B cell (primary cell): ENCODE results near the gene TDRD6. TPM values are rescaled to one million over a fixed set of nuclear protein-coding genes. Genes with fewer than 3 reads are reported as not detected.

ENCODE experiments used
- ATAC-seq: fragments of 200-7000 bp; cut with Tn5 transposase; one replicate; pipeline ENCODE4 v1.10.0; 2021; ENCODE audit warnings: low read depth, mild to moderate bottlenecking, moderate number of reproducible peaks, moderate library complexity
- CTCF ChIA-PET: fragments of 350-600 bp; sonication (Branson Sonifier 250); formaldehyde crosslinking; loops from one replicate; lab custom pipeline; 2021; ENCODE audit warnings: antibody characterized with exemption, inconsistent platforms; lab: Charles Lee
- POLR2A ChIA-PET: fragments of 350-600 bp; sonication (Branson Sonifier 250); formaldehyde crosslinking; loops from one replicate; lab custom pipeline; 2021; ENCODE audit warnings: antibody characterized with exemption; lab: Charles Lee
- DNase-seq: peaks from one replicate; pipeline ENCODE4 v3.0.0; 2013
- H2AFZ ChIP-seq: 2 replicates; pipeline ENCODE4 v1.6.1; 2012; ENCODE audit warnings: mild to moderate bottlenecking, low read depth, low read length; ENCODE audit not compliant: insufficient read depth, poor library complexity, severe bottlenecking
- H3K27ac ChIP-seq, 2 donors: 1 replicate in 1 of 2; 2 replicates in 1 of 2; pipeline ENCODE4 v1.5.1; 2012 to 2013; ENCODE audit warnings: low read length in 2 of 2, mild to moderate bottlenecking in 2 of 2, moderate library complexity in 1 of 2
- H3K27me3 ChIP-seq, 4 experiments: fragments of 200-600 bp in 1 of 4; sonication (generic) in 1 of 4; replicated peaks in 1 of 4; 1 replicate in 2 of 4; 2 replicates in 2 of 4; pipeline versions ENCODE4 v1.6.1 to v1.7.0; 2013 to 2016; ENCODE audit warnings: low read length in 3 of 4, mild to moderate bottlenecking in 2 of 4, mixed read lengths in 1 of 4, moderate library complexity in 1 of 4; ENCODE audit not compliant: insufficient read depth in 4 of 4, control insufficient read depth in 3 of 4; ENCODE audit errors: control extremely low read depth in 1 of 4
- H3K36me3 ChIP-seq, 2 experiments: replicated peaks in 1 of 2; 1 replicate in 1 of 2; 2 replicates in 1 of 2; pipeline versions ENCODE4 v1.6.1 to v1.7.1; 2013; ENCODE audit warnings: low read length in 1 of 2; ENCODE audit not compliant: insufficient read depth in 2 of 2, control insufficient read depth in 1 of 2; ENCODE audit errors: control extremely low read depth in 1 of 2, extremely low read depth in 1 of 2
- H3K4me1 ChIP-seq, 2 donors: fragments of 200-600 bp in 1 of 2; sonication (generic) in 1 of 2; 1 replicate in 1 of 2; 2 replicates in 1 of 2; pipeline versions ENCODE4 v1.5.1 to v1.6.1; 2013 to 2017; ENCODE audit warnings: low read length in 2 of 2; ENCODE audit not compliant: control insufficient read depth in 2 of 2, insufficient read depth in 2 of 2
- H3K4me2 ChIP-seq: replicated peaks from 2 replicates; pipeline ENCODE3; 2012; ENCODE audit warnings: mild to moderate bottlenecking, low read depth, low read length; ENCODE audit not compliant: poor library complexity, severe bottlenecking
- H3K4me3 ChIP-seq, 5 experiments: fragments of 200-600 bp in 1 of 5; sonication (generic) in 1 of 5; 1 replicate in 3 of 5; 2 replicates in 2 of 5; pipeline versions ENCODE4 v1.5.1 to v1.7.0; 2011 to 2016; ENCODE audit warnings: low read length in 4 of 5, mild to moderate bottlenecking in 4 of 5, low read depth in 2 of 5, control low read depth in 1 of 5, moderate library complexity in 1 of 5; ENCODE audit not compliant: insufficient read depth in 1 of 5; ENCODE audit errors: control extremely low read depth in 1 of 5, extremely low read depth in 1 of 5
- H3K79me2 ChIP-seq: fragments of 200-600 bp; sonication (generic); one replicate; pipeline ENCODE4 v1.6.0; 2016; ENCODE audit warnings: low read length; ENCODE audit not compliant: control insufficient read depth, insufficient read depth
- H3K9ac ChIP-seq: fragments of 200-600 bp; sonication (generic); 2 replicates; pipeline ENCODE4 v1.6.1; 2017; ENCODE audit warnings: mild to moderate bottlenecking, low read length, moderate library complexity
- H3K9me3 ChIP-seq, 3 donors: one replicate each; pipeline versions ENCODE4 v1.6.1 to v1.7.1; 2013; ENCODE audit warnings: low read length in 2 of 3; ENCODE audit not compliant: control insufficient read depth in 2 of 3, insufficient read depth in 1 of 3; ENCODE audit errors: control extremely low read depth in 1 of 3
- H4K20me1 ChIP-seq: 2 replicates; pipeline ENCODE4 v1.6.0; 2012; ENCODE audit warnings: mild to moderate bottlenecking, low read length; ENCODE audit not compliant: insufficient read depth, control insufficient read depth, poor library complexity, severe bottlenecking
- H3K27ac Mint-ChIP-seq: one replicate; pipeline ENCODE4 v1.8.0; 2021; ENCODE audit warnings: mixed read lengths
- H3K27me3 Mint-ChIP-seq: one replicate; pipeline ENCODE4 v1.8.0; 2021; ENCODE audit warnings: mixed read lengths
- H3K4me1 Mint-ChIP-seq: one replicate; pipeline ENCODE4 v1.8.0; 2021; ENCODE audit warnings: mixed read lengths
- H3K4me3 Mint-ChIP-seq: one replicate; pipeline ENCODE4 v1.8.0; 2021; ENCODE audit warnings: mixed read lengths
- H3K9me3 Mint-ChIP-seq: one replicate; pipeline ENCODE4 v1.8.0; 2022; ENCODE audit warnings: mixed read lengths; ENCODE audit not compliant: insufficient read depth
- CTCF ChIP-seq: fragments of 200-600 bp; IDR thresholded peaks from one replicate; pipeline ENCODE4 v1.8.0; 2022; ENCODE audit warnings: antibody characterized with exemption, mild to moderate bottlenecking
- EZH2 ChIP-seq: IDR thresholded peaks from 2 replicates; pipeline ENCODE4 v1.6.1; 2012; ENCODE audit warnings: borderline replicate concordance, low read depth, mild to moderate bottlenecking, moderate library complexity, low read length; ENCODE audit not compliant: insufficient read depth, poor library complexity, severe bottlenecking
- WGBS: methylation state at CpG from one replicate; pipeline ENCODE4 v1.1.5; 2013; ENCODE audit warnings: missing lambda C conversion rate; ENCODE audit not compliant: insufficient coverage; 5-methylcytosine and 5-hydroxymethylcytosine counted together
- intact Hi-C: fragments of 100-400 bp; cut with micrococcal nuclease; formaldehyde crosslinking; loops from one replicate; pipeline ENCODE4 v1.10.0; 2022
- polyA plus RNA-seq: library from polyadenylated mRNA; depleted of rRNA; stranded (reverse); fragments of >200 nt; gene quantifications from 2 replicates; pipeline ENCODE4 v1.2.3, GENCODE V29; 2012
- total RNA-seq, 2 donors: library from RNA; stranded (reverse); fragments of 120-200 nt in 1 of 2; gene quantifications; 1 replicate in 1 of 2; 2 replicates in 1 of 2; pipeline versions ENCODE4 v1.2.3 to v1.2.4, GENCODE V29; 2013 to 2022

The TDRD6 gene
- total and polyA plus RNA-seq, 2 donors (not counting 1 experiment from before 2014, with no cell fraction given), result 0.01 TPM; not detected in 1

DNA sequence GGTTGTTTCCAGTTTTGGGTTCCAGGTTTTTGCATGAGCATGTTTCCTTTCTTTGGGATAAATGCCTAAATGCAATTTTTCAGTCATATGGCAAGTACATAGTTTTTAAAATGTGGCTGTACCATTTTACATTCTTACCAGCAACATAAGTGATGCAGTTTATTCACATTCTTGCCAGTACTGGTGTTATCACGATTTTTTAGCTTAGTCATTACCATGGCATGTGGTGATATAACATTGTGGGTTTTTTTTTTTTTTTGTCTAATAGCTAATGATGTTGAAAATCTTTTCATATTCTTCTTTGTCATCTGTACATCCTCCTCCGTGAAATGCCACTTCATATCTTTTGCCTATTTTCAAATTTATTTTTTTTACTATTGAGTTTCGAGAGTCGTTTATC lies 2.9 kb upstream of the TDRD6 start:
- H3K4me3 ChIP-seq, result no peak overlapping the region
- intact Hi-C loops, result no loop called here
- no peaks in the 10 kb centered on the region for H3K36me3 ChIP-seq
- H3K4me1 ChIP-seq, result no peaks in the 10 kb centered on the region
- no peaks in the 10 kb centered on the region for H4K20me1 ChIP-seq
- no peak overlapping the region for H3K4me2 ChIP-seq
- ChIA-PET CTCF (no interaction called here), POLR2A (no interaction called here)
- no peak overlapping the region for H3K27ac ChIP-seq
- Mint-ChIP-seq H3K4me1 (no peaks in the 10 kb centered on the region), H3K27ac (no peak overlapping the region), H3K27me3 (peaks cover 5% of the 10 kb centered on the region), H3K4me3 (no peak overlapping the region), H3K9me3 (no peaks in the 10 kb centered on the region)
- peaks cover 0 to 17% (median 0%) of the 10 kb centered on the region in 3 donors for H3K9me3 ChIP-seq
- DNase-seq (no peak), ATAC-seq (no peak)
- H3K27me3 ChIP-seq, result no peaks in the 10 kb centered on the region
- H3K9ac ChIP-seq, result no peak overlapping the region
- TF ChIP-seq CTCF, result no peak
- no peak for TF ChIP-seq EZH2
- no peak overlapping the region for H2AFZ ChIP-seq
- no peaks in the 10 kb centered on the region for H3K79me2 ChIP-seq
- no CpG with 5 or more reads among the region's 4 CpGs for WGBS

- Mint-ChIP-seq H3K4me1 (no peaks in the 10 kb centered on the region), H3K4me3 (no peak overlapping the region), H3K9me3 (no peaks in the 10 kb centered on the region), H3K27ac (no peak overlapping the region), H3K27me3 (peaks cover 4% of the 10 kb centered on the region)
- Histone ChIP-seq H3K79me2 (no peaks in the 10 kb centered on the region), H3K9ac (no peak overlapping the region), H3K4me3 (no peak overlapping the region), H4K20me1 (no peaks in the 10 kb centered on the region), H2AFZ (no peak overlapping the region), H3K36me3 (no peaks in the 10 kb centered on the region), H3K4me1 (no peaks in the 10 kb centered on the region), H3K4me2 (no peak overlapping the region), H3K27ac (no peak overlapping the region), H3K27me3 (no peaks in the 10 kb centered on the region), H3K9me3 (peaks cover 0 to 17% (median 0%) of the 10 kb centered on the region in 3 donors)
- intact Hi-C loops, result no loop called here
- ChIA-PET CTCF (no interaction called here), POLR2A (no interaction called here)
- no peak for TF ChIP-seq EZH2
- no peak for TF ChIP-seq CTCF
- WGBS, result 95% methylated on average over 85 of the region's 85 CpGs
- peak; percentile 9 for DNase-seq
- no peak for ATAC-seq
Measured at GRCh38 chr6:46688117-46688965, 656 bp downstream of the TDRD6 start.
